HepG2 (cell line): ENCODE results near the gene NUTF2. TPM values are rescaled to one million over a fixed set of nuclear protein-coding genes. Genes with fewer than 3 reads are reported as not detected.

Experiments used
- AKAP8 ChIP-seq: sonication (generic); formaldehyde crosslinking; IDR thresholded peaks from 2 replicates; pipeline ENCODE4 v1.5.1; 2020; ENCODE audit warnings: mild to moderate bottlenecking, missing genetic modification reagents
- CCAR2 ChIP-seq: fragments of 200-400 bp; formaldehyde crosslinking; optimal IDR thresholded peaks from 2 replicates; pipeline ENCODE3; 2018; ENCODE audit warnings: low read depth, mild to moderate bottlenecking, low read length, moderate library complexity
- CSRNP1 ChIP-seq: sonication (generic); formaldehyde crosslinking; IDR thresholded peaks from 2 replicates; pipeline ENCODE4 v1.8.1; 2023; ENCODE audit warnings: mild to moderate bottlenecking, missing genetic modification reagents
- ETV6 ChIP-seq: sonication (generic); formaldehyde crosslinking; conservative IDR thresholded peaks from 2 replicates; pipeline ENCODE4 v1.4.0; 2020; ENCODE audit warnings: missing genetic modification reagents
- GATA4 ChIP-seq: sonication (generic); IDR thresholded peaks from 2 replicates; pipeline ENCODE4 v1.6.1; 2016; ENCODE audit warnings: antibody characterized with exemption, low read depth, borderline replicate concordance
- GATAD2A ChIP-seq: IDR thresholded peaks from 2 replicates; pipeline ENCODE4 v1.6.1; 2016
- KDM2A ChIP-seq: sonication (generic); formaldehyde crosslinking; IDR thresholded peaks from 2 replicates; pipeline ENCODE4 v1.4.0; 2020; ENCODE audit warnings: low read depth, missing genetic modification reagents, borderline replicate concordance
- NKX3-1 ChIP-seq: sonication (generic); formaldehyde crosslinking; IDR thresholded peaks from 2 replicates; pipeline ENCODE4 v1.5.0; 2020; ENCODE audit warnings: missing genetic modification reagents
- PRDM4 ChIP-seq: sonication (generic); formaldehyde crosslinking; IDR thresholded peaks from 2 replicates; pipeline ENCODE4 v1.9.0; 2021; ENCODE audit warnings: missing genetic modification reagents, borderline replicate concordance
- RELA ChIP-seq: sonication (generic); formaldehyde crosslinking; IDR thresholded peaks from 2 replicates; pipeline ENCODE4 v1.4.0; 2020; ENCODE audit warnings: missing genetic modification reagents
- SALL2 ChIP-seq: sonication (generic); formaldehyde crosslinking; IDR thresholded peaks from 2 replicates; pipeline ENCODE4 v1.8.1; 2023; ENCODE audit warnings: mild to moderate bottlenecking, missing genetic modification reagents, inconsistent platforms
- SAP130 ChIP-seq: IDR thresholded peaks from 2 replicates; pipeline ENCODE4 v1.6.1; 2016; ENCODE audit warnings: low read depth
- SETDB1 ChIP-seq: sonication (generic); formaldehyde crosslinking; IDR thresholded peaks from 2 replicates; pipeline ENCODE4 v1.5.1; 2020; ENCODE audit warnings: missing genetic modification reagents, mild to moderate bottlenecking, borderline replicate concordance
- SMAD1 ChIP-seq: sonication (generic); formaldehyde crosslinking; IDR thresholded peaks from 2 replicates; pipeline ENCODE4 v1.4.0; 2020; ENCODE audit warnings: missing genetic modification reagents, low read depth, mild to moderate bottlenecking, borderline replicate concordance
- ZNF10 ChIP-seq: sonication (generic); formaldehyde crosslinking; IDR thresholded peaks from 2 replicates; pipeline ENCODE4 v1.4.0; 2020; ENCODE audit warnings: mild to moderate bottlenecking, low read depth, missing genetic modification reagents, borderline replicate concordance
- ZNF142 ChIP-seq: sonication (generic); formaldehyde crosslinking; IDR thresholded peaks from 2 replicates; pipeline ENCODE4 v1.4.0; 2020; ENCODE audit warnings: missing genetic modification reagents
- ZNF263 ChIP-seq: sonication (generic); formaldehyde crosslinking; IDR thresholded peaks from 2 replicates; pipeline ENCODE4 v1.4.0; 2020; ENCODE audit warnings: missing genetic modification reagents
- ZNF567 ChIP-seq: sonication (generic); formaldehyde crosslinking; IDR thresholded peaks from 2 replicates; pipeline ENCODE4 v1.8.1; 2023; ENCODE audit warnings: mild to moderate bottlenecking, missing genetic modification reagents, borderline replicate concordance
- polyA plus RNA-seq, 8 experiments: library from polyadenylated mRNA; depleted of rRNA in 3 of 8; stranded (reverse) in 7 of 8; unstranded in 1 of 8; fragments of >200 nt; fragmentation: Illumina TruSeq in 4 of 8; extraction: Trizol in 4 of 8; gene quantifications; 2 replicates each; pipeline versions ENCODE4 v1.2.1 to v1.2.3, GENCODE V29; 2011 to 2016; ENCODE audit warnings: low read depth in 4 of 8, missing spikeins in 1 of 8, mixed read lengths in 1 of 8; ENCODE audit not compliant: insufficient read depth in 1 of 8
- total RNA-seq, 5 experiments: library from RNA; depleted of rRNA; stranded (reverse); fragments of >200 nt; fragmentation: Illumina TruSeq; extraction: Trizol; gene quantifications; 2 replicates each; pipeline ENCODE4 v1.2.3, GENCODE V29; 2016; ENCODE audit warnings: low read depth in 1 of 5

The NUTF2 gene
- total and polyA plus RNA-seq, 2 of the 13 experiments (the other 11 are each of a cell fraction or from before 2014, with no cell fraction given): 168 to 214 TPM

- no peak for TF ChIP-seq ZNF142 (CRISPR knock-in tag)
- TF ChIP-seq CCAR2: no peak
- TF ChIP-seq KDM2A (CRISPR knock-in tag): peak; percentile 17; the same call in 1 of the 2 replicates
- TF ChIP-seq RELA (CRISPR knock-in tag): no peak
- TF ChIP-seq SAP130 (CRISPR knock-in tag): peak; percentile 3; the same call in 1 of the 2 replicates
- TF ChIP-seq SALL2: 0 out of 2 replicates have a peak, but pooled peaks have one; percentile 10
- TF ChIP-seq CSRNP1 (CRISPR knock-in tag): 0 out of 2 replicates have a peak, but pooled peaks have one; percentile 42
- TF ChIP-seq ZNF567 (CRISPR knock-in tag): no peak
- TF ChIP-seq NKX3-1: no peak
- peak; percentile 59; the same call in 1 of the 2 replicates for TF ChIP-seq AKAP8 (CRISPR knock-in tag)
- no peak for TF ChIP-seq GATA4
- peak; percentile 48; the same call in 1 of the 2 replicates for TF ChIP-seq ZNF263 (CRISPR knock-in tag)
- TF ChIP-seq ETV6 (CRISPR knock-in tag): no peak
- TF ChIP-seq ZNF10: no peak
- no peak for TF ChIP-seq SETDB1 (CRISPR knock-in tag)
- no peak for TF ChIP-seq GATAD2A (CRISPR knock-in tag)
- TF ChIP-seq SMAD1: peak; percentile 62; the same call in 1 of the 2 replicates
- 0 out of 2 replicates have a peak, but pooled peaks have one; percentile 19 for TF ChIP-seq PRDM4
Measured at GRCh38 chr16:67807148-67807682, 39.5 kb upstream of the NUTF2 start (continued).
